PC-3 (cell line): ENCODE results near the gene GBP5. TPM values are rescaled to one million over a fixed set of nuclear protein-coding genes. Genes with fewer than 3 reads are reported as not detected.
"Not testable (repeated sequence)": the region's sequence is repeated elsewhere in the genome, so short reads cannot be mapped to it uniquely, and the experiment has no call there.

ENCODE experiments used
- ATAC-seq: fragments of 200-7000 bp; cut with Tn5 transposase; 2 replicates; pipeline ENCODE4 v1.9.1; 2020; ENCODE audit warnings: mild to moderate bottlenecking, moderate library complexity
- BruUV-seq: library from RNA; stranded (reverse); fragments of 400-500 nt; replicated peaks from 2 replicates; lab custom pipeline; 2021; lab: Mats Ljungman, UMichigan
- CTCF ChIA-PET: fragments of 300-600 bp; sonication (Branson Sonifier 250); formaldehyde crosslinking; loops from one replicate; lab custom pipeline; 2022; ENCODE audit warnings: antibody characterized with exemption; lab: Charles Lee
- POLR2A ChIA-PET: fragments of 300-600 bp; sonication (Branson Sonifier 250); formaldehyde crosslinking; loops from one replicate; lab custom pipeline; 2022; ENCODE audit warnings: antibody characterized with exemption; ENCODE audit not compliant: unreplicated experiment; lab: Charles Lee
- DNase-seq: peaks from one replicate; pipeline ENCODE4 v3.0.0-alpha.2; 2015
- H2AFZ ChIP-seq: fragments of 300-600 bp; sonication (generic); 2 replicates; pipeline ENCODE4 v1.6.0; 2016; ENCODE audit warnings: antibody characterized with exemption, low read length
- H3F3A ChIP-seq: fragments of 300-600 bp; sonication (generic); one replicate; pipeline ENCODE4 v1.6.0; 2017; ENCODE audit warnings: antibody characterized with exemption, low read length, control low read depth, mild to moderate bottlenecking; ENCODE audit not compliant: unreplicated experiment
- H3K27ac ChIP-seq: fragments of 300-600 bp; sonication (generic); 2 replicates; pipeline ENCODE4 v1.5.1; 2016; ENCODE audit warnings: mild to moderate bottlenecking, low read length
- H3K27me3 ChIP-seq: fragments of 300-600 bp; sonication (generic); 2 replicates; pipeline ENCODE4 v1.6.1; 2016; ENCODE audit warnings: low read length, mixed read lengths
- H3K36me3 ChIP-seq: fragments of 300-600 bp; sonication (generic); 2 replicates; pipeline ENCODE4 v1.6.1; 2016; ENCODE audit warnings: low read depth, mixed run types, low read length, mixed read lengths
- H3K4me1 ChIP-seq: fragments of 300-600 bp; sonication (generic); 2 replicates; pipeline ENCODE4 v1.5.1; 2016; ENCODE audit warnings: low read length; ENCODE audit not compliant: insufficient read depth
- H3K4me2 ChIP-seq: fragments of 300-600 bp; sonication (generic); 2 replicates; pipeline ENCODE4 v1.6.0; 2016; ENCODE audit warnings: low read length
- H3K4me3 ChIP-seq: fragments of 300-600 bp; sonication (generic); 2 replicates; pipeline ENCODE4 v1.5.1; 2016; ENCODE audit warnings: mild to moderate bottlenecking, low read length, mixed read lengths
- H3K79me2 ChIP-seq: fragments of 300-600 bp; sonication (generic); 2 replicates; pipeline ENCODE4 v1.6.1; 2017; ENCODE audit warnings: low read length, mixed read lengths
- H3K9ac ChIP-seq: fragments of 300-600 bp; sonication (generic); 2 replicates; pipeline ENCODE4 v1.6.0; 2016; ENCODE audit warnings: mild to moderate bottlenecking, low read length
- H3K9me2 ChIP-seq: fragments of 300-600 bp; sonication (generic); replicated peaks from 2 replicates; pipeline ENCODE4 v1.6.1; 2016; ENCODE audit warnings: mixed run types, low read length, mixed read lengths
- H3K9me3 ChIP-seq: fragments of 300-600 bp; sonication (generic); 2 replicates; pipeline ENCODE4 v1.6.1; 2016; ENCODE audit warnings: low read length, mixed read lengths
- H4K20me1 ChIP-seq: fragments of 300-600 bp; sonication (generic); 2 replicates; pipeline ENCODE4 v1.6.1; 2016; ENCODE audit warnings: low read length, mixed read lengths
- EZH2 ChIP-seq: fragments of 300-600 bp; sonication (generic); IDR thresholded peaks from one replicate; pipeline ENCODE4 v1.6.1; 2017; ENCODE audit warnings: antibody characterized with exemption, mild to moderate bottlenecking, low read length; ENCODE audit not compliant: unreplicated experiment
- EZH2phosphoT487 ChIP-seq: fragments of 300-600 bp; sonication (generic); IDR thresholded peaks from 2 replicates; pipeline ENCODE4 v1.6.1; 2018; ENCODE audit warnings: mild to moderate bottlenecking, antibody characterized with exemption, low read length, borderline replicate concordance
- intact Hi-C: fragments of 100-400 bp; cut with micrococcal nuclease; formaldehyde crosslinking; loops from 2 replicates; pipeline ENCODE4 v1.9.0; 2023
- total RNA-seq: library from RNA; depleted of rRNA; stranded (reverse); fragments of >200 nt; gene quantifications from 2 replicates; pipeline ENCODE4 v1.2.3, GENCODE V29; 2014
- TF ChIP-seq, protein P1 (sequence below): fragments of 300-600 bp; sonication (generic); conservative IDR thresholded peaks from 2 replicates; pipeline ENCODE4 v1.5.1; 2017; ENCODE audit warnings: antibody characterized with exemption, low read depth, mild to moderate bottlenecking, low read length

The GBP5 gene
- total RNA-seq, 1 experiment from 2014 or later = not detected

DNA sequence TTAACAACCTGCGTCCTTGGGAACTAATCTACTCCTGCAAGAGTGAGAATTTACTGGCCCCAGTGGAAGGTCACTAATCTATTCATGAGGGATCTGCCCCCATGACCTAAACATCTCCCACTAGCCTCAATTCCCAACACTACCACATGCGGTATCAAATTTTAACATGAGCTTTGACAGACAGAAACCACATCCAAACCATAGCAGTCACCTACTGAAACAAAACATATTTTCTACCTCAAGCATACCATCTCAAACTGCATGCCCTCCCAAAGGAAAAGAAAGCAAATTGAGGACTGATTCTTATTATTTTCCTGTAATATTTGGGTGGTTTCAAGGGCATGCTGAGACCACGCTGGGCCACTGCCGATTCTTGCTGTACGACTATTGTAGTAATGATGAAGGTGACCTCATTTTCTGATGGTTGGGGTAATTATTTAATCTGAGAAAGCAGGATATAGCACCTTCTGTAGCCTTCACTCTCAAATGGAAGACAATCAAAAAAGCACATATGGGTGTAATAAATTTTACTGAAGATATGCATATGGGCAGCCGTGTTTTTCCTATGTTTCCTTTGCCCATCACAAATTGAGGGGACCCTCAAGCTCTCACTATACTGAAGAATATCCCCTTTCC lies 13.2 kb upstream of the GBP5 start:
- no peak overlapping the region for H3K27ac ChIP-seq
- H3K4me3 ChIP-seq = no peak overlapping the region
- DNase-seq (no peak), ATAC-seq (no peak)
- no peaks in the 10 kb centered on the region for H3K79me2 ChIP-seq
- H3K27me3 ChIP-seq = no peaks in the 10 kb centered on the region
- no peaks in the 10 kb centered on the region for H3K4me1 ChIP-seq
- no peak overlapping the region for H2AFZ ChIP-seq
- no peaks in the 10 kb centered on the region for H3K9me3 ChIP-seq
- H3K4me2 ChIP-seq = no peak overlapping the region
- ChIA-PET POLR2A (no interaction called here), CTCF (no interaction called here)
- H4K20me1 ChIP-seq = no peaks in the 10 kb centered on the region
- no peaks in the 10 kb centered on the region for H3F3A ChIP-seq
- H3K36me3 ChIP-seq = no peaks in the 10 kb centered on the region
- no peak overlapping the region for H3K9ac ChIP-seq
- no peaks in the 10 kb centered on the region for H3K9me2 ChIP-seq
- TF ChIP-seq EZH2phosphoT487 = no peak
- TF ChIP-seq, protein P1, sequence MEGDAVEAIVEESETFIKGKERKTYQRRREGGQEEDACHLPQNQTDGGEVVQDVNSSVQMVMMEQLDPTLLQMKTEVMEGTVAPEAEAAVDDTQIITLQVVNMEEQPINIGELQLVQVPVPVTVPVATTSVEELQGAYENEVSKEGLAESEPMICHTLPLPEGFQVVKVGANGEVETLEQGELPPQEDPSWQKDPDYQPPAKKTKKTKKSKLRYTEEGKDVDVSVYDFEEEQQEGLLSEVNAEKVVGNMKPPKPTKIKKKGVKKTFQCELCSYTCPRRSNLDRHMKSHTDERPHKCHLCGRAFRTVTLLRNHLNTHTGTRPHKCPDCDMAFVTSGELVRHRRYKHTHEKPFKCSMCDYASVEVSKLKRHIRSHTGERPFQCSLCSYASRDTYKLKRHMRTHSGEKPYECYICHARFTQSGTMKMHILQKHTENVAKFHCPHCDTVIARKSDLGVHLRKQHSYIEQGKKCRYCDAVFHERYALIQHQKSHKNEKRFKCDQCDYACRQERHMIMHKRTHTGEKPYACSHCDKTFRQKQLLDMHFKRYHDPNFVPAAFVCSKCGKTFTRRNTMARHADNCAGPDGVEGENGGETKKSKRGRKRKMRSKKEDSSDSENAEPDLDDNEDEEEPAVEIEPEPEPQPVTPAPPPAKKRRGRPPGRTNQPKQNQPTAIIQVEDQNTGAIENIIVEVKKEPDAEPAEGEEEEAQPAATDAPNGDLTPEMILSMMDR = no peak
- no TSS peak for BruUV-seq
- intact Hi-C loops = no loop called here

DNA sequence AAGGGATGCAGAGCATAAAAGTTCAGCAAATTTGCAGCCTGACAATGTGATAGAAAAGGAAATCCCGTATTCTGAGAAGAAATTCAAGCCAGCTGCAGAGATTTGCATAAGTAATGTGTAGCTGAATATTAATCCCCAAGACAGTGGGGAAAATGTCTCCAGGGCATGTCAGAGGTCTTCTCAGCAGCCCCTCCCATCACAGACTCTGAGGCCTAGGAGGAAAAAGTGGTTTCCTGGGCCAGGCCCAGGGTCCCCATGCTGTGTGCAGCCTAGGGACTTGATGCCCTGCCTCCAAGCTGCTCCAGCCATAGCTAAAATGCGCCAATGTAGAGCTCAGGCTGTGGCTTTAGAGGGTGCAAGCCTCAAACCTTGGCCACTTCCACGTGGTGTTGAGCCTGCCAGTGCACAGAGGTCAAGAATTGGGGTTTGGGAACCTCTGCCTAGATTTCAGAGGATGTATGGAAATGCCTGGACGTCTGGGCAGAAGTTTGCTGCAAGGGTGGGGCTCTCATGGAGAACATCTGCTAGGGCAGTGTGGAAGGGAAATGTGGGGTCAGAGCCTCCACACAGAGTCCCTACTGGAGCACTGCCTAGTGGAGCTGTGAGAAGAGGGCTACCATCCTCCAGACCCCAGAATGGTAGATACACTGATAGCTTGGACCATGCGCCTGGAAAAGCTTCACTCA lies 11.6 kb upstream of the GBP5 start:
- H4K20me1 ChIP-seq, H3K36me3 ChIP-seq, H3K4me3 ChIP-seq, H3K9me3 ChIP-seq, H3K27ac ChIP-seq, H3K9ac ChIP-seq, DNase-seq, H3K79me2 ChIP-seq, ATAC-seq, H3K4me2 ChIP-seq, H2AFZ ChIP-seq, BruUV-seq, H3K4me1 ChIP-seq, intact Hi-C loops, POLR2A ChIA-PET, H3K9me2 ChIP-seq, H3F3A ChIP-seq, H3K27me3 ChIP-seq, CTCF ChIA-PET: not testable (repeated sequence)

DNA sequence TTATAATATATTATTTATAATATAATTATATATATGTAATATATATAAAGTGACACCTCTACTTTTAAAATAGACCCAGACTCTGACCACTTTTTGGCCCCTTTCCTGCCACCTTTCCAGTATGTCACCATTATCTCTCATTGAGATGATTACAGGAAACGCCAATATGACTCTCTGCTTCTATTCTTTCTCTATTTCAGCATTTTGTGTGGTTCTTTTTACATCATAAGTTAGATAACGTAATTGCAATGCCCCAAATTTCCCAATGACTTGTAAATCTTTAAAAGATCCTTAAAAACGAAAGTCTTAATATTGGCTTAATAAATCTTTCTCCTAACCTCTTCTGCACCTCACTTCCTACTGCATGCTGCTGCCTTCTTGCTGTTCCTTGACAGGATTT lies 8.1 kb upstream of the GBP5 start:
- BruUV-seq = no TSS peak
- H3K9me3 ChIP-seq = no peaks in the 10 kb centered on the region
- intact Hi-C loops = no loop called here
- H3F3A ChIP-seq = no peaks in the 10 kb centered on the region
- H3K9ac ChIP-seq = no peak overlapping the region
- H2AFZ ChIP-seq = no peak overlapping the region
- H3K36me3 ChIP-seq = no peaks in the 10 kb centered on the region
- H3K27me3 ChIP-seq = no peaks in the 10 kb centered on the region
- no peak overlapping the region for H3K27ac ChIP-seq
- H3K4me3 ChIP-seq = no peak overlapping the region
- POLR2A ChIA-PET = no interaction called here
- H3K4me1 ChIP-seq = no peaks in the 10 kb centered on the region
- no peak overlapping the region for H3K4me2 ChIP-seq
- DNase-seq (no peak), ATAC-seq (no peak)
- no peaks in the 10 kb centered on the region for H3K79me2 ChIP-seq
- TF ChIP-seq EZH2 (no peak), EZH2phosphoT487 (no peak)
- TF ChIP-seq, protein P1 = no peak
- H4K20me1 ChIP-seq = no peaks in the 10 kb centered on the region
- no peaks in the 10 kb centered on the region for H3K9me2 ChIP-seq
- CTCF ChIA-PET = no interaction called here
